Breast epithelium (tissue), 4 donors: ENCODE measurements around the gene MFSD6. TPM values are rescaled to one million over a fixed set of nuclear protein-coding genes. Genes with fewer than 3 reads are reported as not detected.

Source experiments
- DNase-seq, 2 donors: peaks; one replicate each; pipeline ENCODE4 v3.0.0-alpha.2; 2019; ENCODE audit warnings: low spot score in 2 of 2
- H3K27ac ChIP-seq, 2 donors: fragments of 200-600 bp; sonication (generic) in 1 of 2; one replicate each; pipeline ENCODE4 v1.5.1; 2016 to 2019; ENCODE audit warnings: mild to moderate bottlenecking in 1 of 2
- H3K27me3 ChIP-seq, 2 donors: fragments of 200-600 bp; sonication (generic) in 1 of 2; one replicate each; pipeline versions ENCODE4 v1.5.1 to v1.6.0; 2017 to 2019; ENCODE audit warnings: control low read depth in 1 of 2, mild to moderate bottlenecking in 1 of 2
- H3K36me3 ChIP-seq: fragments of 200-600 bp; one replicate; pipeline ENCODE4 v1.5.1; 2019
- H3K4me1 ChIP-seq, 2 donors: fragments of 200-600 bp; sonication (generic); one replicate each; pipeline ENCODE4 v1.5.1; 2016 to 2019; ENCODE audit warnings: control low read depth in 1 of 2
- H3K4me3 ChIP-seq, 3 donors: fragments of 200-600 bp; sonication (generic); 1 replicate in 2 of 3; 2 replicates in 1 of 3; pipeline ENCODE4 v1.5.1; 2016 to 2019; ENCODE audit warnings: mild to moderate bottlenecking in 3 of 3, moderate library complexity in 2 of 3
- H3K9me3 ChIP-seq, 2 donors: fragments of 200-600 bp; sonication (generic) in 1 of 2; one replicate each; pipeline ENCODE4 v1.5.1; 2016 to 2019; ENCODE audit warnings: control low read depth in 1 of 2
- CTCF ChIP-seq, 3 donors: fragments of 450-650 bp; IDR thresholded peaks; one replicate each; pipeline ENCODE4 v1.5.1; 2016 to 2017; ENCODE audit warnings: antibody characterized with exemption in 3 of 3, mild to moderate bottlenecking in 3 of 3, moderate library complexity in 3 of 3
- POLR2A ChIP-seq: fragments of 450-650 bp; IDR thresholded peaks from one replicate; pipeline ENCODE4 v1.6.1; 2016; ENCODE audit warnings: antibody characterized with exemption, mild to moderate bottlenecking, moderate library complexity
- POLR2AphosphoS5 ChIP-seq, 3 donors: sonication (generic); formaldehyde crosslinking; IDR thresholded peaks; one replicate each; pipeline ENCODE4 v1.6.1; 2017; ENCODE audit warnings: antibody characterized with exemption in 3 of 3
- intact Hi-C: fragments of 100-400 bp; cut with DNase I; formaldehyde crosslinking; loops from one replicate; pipeline ENCODE4 v1.15.1; 2023; ENCODE audit warnings: low total_unique reads
- total RNA-seq, 3 donors: library from RNA; depleted of rRNA; stranded (reverse); fragments of >200 nt; gene quantifications; one replicate each; pipeline ENCODE4 v1.1.0, GENCODE V29; 2016

Gene MFSD6
- total RNA-seq, 3 donors from 2014 or later: 52.0 to 180 (median 92.4) TPM

DNA sequence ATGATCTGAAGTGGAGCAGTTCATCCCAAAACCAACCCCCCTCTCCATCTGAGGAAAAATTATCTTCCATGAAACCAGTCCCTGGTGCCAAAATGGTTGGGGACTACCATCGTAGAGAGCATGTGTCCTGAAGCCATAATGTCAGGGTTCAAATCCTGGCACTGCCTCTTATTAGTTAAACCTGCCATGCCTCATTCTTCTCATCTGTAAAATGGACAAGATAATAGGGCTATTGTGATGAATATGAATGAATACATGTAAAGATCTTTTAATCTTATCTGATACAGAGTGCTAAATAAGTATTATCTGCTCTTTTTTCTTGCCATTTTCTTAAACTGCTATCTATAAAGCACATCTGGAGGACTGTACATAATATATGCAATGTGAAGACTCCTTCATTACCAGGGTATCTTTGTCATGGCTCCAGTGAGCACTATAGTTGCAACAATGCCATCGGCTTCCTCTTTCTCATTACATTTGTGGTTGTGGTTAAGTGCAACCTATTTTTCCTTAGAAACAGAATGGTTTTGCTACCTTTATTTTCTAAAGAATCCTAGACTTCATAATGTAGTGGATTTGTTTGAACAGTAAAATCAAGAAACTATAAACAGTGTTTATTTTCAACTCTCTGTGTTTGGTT lies 27.0 kb downstream of the MFSD6 start:
- no peak for DNase-seq
- Histone ChIP-seq H3K27me3 (no peaks in the 10 kb centered on the region), H3K4me1 (no peaks in the 10 kb centered on the region), H3K36me3 (no peaks in the 10 kb centered on the region), H3K27ac (no peak overlapping the region), H3K9me3 (no peaks in the 10 kb centered on the region), H3K4me3 (no peak overlapping the region)
- TF ChIP-seq POLR2A (no peak), CTCF (IDR thresholded peaks at IDR 0.05) (no peak), POLR2AphosphoS5 (IDR thresholded peaks at IDR 0.05) (no peak)
- intact Hi-C loops: no loop called here

GRCh38 chr2:190436557-190436956 lies 28.4 kb downstream of the MFSD6 start:
- Histone ChIP-seq H3K27me3 (no peaks in the 10 kb centered on the region), H3K36me3 (no peaks in the 10 kb centered on the region), H3K27ac (no peak overlapping the region), H3K4me3 (no peak overlapping the region), H3K9me3 (no peaks in the 10 kb centered on the region), H3K4me1 (no peaks in the 10 kb centered on the region)
- no peak for TF ChIP-seq POLR2AphosphoS5 (IDR thresholded peaks at IDR 0.05)
- TF ChIP-seq POLR2A: no peak
- no peak for TF ChIP-seq CTCF (IDR thresholded peaks at IDR 0.05)
- no peak for DNase-seq
- intact Hi-C loops: no loop called here

DNA sequence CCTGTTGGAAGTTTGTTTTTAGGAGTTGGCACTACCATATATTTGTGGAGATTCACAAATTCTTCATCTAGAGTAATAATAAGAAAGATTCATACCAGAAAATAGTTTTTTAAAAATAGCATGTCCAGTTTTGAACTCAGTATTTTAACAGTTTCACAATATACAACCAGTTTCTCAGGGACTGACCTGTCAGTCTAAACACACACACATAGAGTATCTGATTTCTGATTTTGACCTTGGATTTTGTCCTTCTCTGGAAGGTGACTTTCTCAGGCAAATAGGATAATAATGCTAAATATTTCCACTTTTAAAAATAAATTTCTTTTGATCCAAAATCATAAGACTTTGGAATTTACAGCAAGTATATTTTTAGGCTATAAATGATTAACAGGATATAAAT lies 32.0 kb downstream of the MFSD6 start:
- Histone ChIP-seq H3K9me3 (no peaks in the 10 kb centered on the region), H3K27me3 (no peaks in the 10 kb centered on the region), H3K4me1 (no peaks in the 10 kb centered on the region), H3K4me3 (no peak overlapping the region), H3K27ac (no peak overlapping the region), H3K36me3 (no peaks in the 10 kb centered on the region)
- no peak for DNase-seq
- no peak for TF ChIP-seq POLR2A
- no peak for TF ChIP-seq CTCF (IDR thresholded peaks at IDR 0.05)
- TF ChIP-seq POLR2AphosphoS5 (IDR thresholded peaks at IDR 0.05): no peak
- intact Hi-C loops: no loop called here

GRCh38 chr2:190441564-190441963 lies 33.4 kb downstream of the MFSD6 start:
- no peak for TF ChIP-seq POLR2AphosphoS5 (IDR thresholded peaks at IDR 0.05)
- no peak for TF ChIP-seq CTCF (IDR thresholded peaks at IDR 0.05)
- no peak for TF ChIP-seq POLR2A
- intact Hi-C loops: no loop called here
- Histone ChIP-seq H3K4me1 (no peaks in the 10 kb centered on the region), H3K27ac (no peak overlapping the region), H3K9me3 (no peaks in the 10 kb centered on the region), H3K4me3 (no peak overlapping the region), H3K36me3 (no peaks in the 10 kb centered on the region), H3K27me3 (no peaks in the 10 kb centered on the region)
- no peak for DNase-seq

GRCh38 chr2:190443055-190443454 lies 34.9 kb downstream of the MFSD6 start:
- Histone ChIP-seq H3K9me3 (no peaks in the 10 kb centered on the region), H3K36me3 (no peaks in the 10 kb centered on the region), H3K27me3 (no peaks in the 10 kb centered on the region), H3K27ac (peak overlapping the region in 1 of 2 donors; percentile 60), H3K4me3 (no peak overlapping the region), H3K4me1 (no peaks in the 10 kb centered on the region)
- no peak for TF ChIP-seq POLR2A
- TF ChIP-seq CTCF (IDR thresholded peaks at IDR 0.05): no peak
- TF ChIP-seq POLR2AphosphoS5 (IDR thresholded peaks at IDR 0.05): no peak
- no peak for DNase-seq
- intact Hi-C loops: no loop called here
